ENCODE measurements around the gene LEP. TPM values are rescaled to one million over a fixed set of nuclear protein-coding genes. Genes with fewer than 3 reads are reported as not detected.

LEP gene
- total and polyA plus RNA-seq, 9 of the 15 experiments (the other 6 are each of a cell fraction or from before 2014, with no cell fraction given): not detected

GRCh38 chr7:128236924-128237586, 4.0 kb upstream of the LEP start (continued):
- TF ChIP-seq PHF21A (IDR thresholded peaks at IDR 0.05; ENCODE audit: borderline replicate concordance, low read depth) (no peak), BRCA1 (IDR thresholded peaks at IDR 0.05) (no peak), BRCA1 (CRISPR knock-in tag; IDR thresholded peaks at IDR 0.05) (no peak), ZNF764 (CRISPR knock-in tag; IDR thresholded peaks at IDR 0.05; ENCODE audit: low read depth) (no peak), HNRNPUL1 (IDR thresholded peaks at IDR 0.05; ENCODE audit: low read length) (no peak), MAFG (tag; conservative IDR thresholded peaks at IDR 0.05) (peak; percentile 92), C11orf30 (IDR thresholded peaks at IDR 0.05; ENCODE audit: low read depth) (peak; percentile 92), SMAD3 (CRISPR knock-in tag; conservative IDR thresholded peaks at IDR 0.05) (peak; percentile 97), CBX5 (IDR thresholded peaks at IDR 0.05; ENCODE audit: borderline replicate concordance, low read depth) (no peak; the same call in 1 of the 2 replicates), MITF (IDR thresholded peaks at IDR 0.05) (no peak), GABPA (tag; conservative IDR thresholded peaks at IDR 0.05; ENCODE audit: low read depth) (peak; percentile 88), ID3 (CRISPR knock-in tag; IDR thresholded peaks at IDR 0.05) (peak; percentile 62; the same call in 1 of the 2 replicates), ID3 (tag; IDR thresholded peaks at IDR 0.05) (peak; percentile 86), ZNF280A (IDR thresholded peaks at IDR 0.05; ENCODE audit: low read depth, partially characterized antibody) (no peak), HIVEP1 (CRISPR knock-in tag; IDR thresholded peaks at IDR 0.05) (peak; percentile 93), ZNF217 (CRISPR knock-in tag; IDR thresholded peaks at IDR 0.05) (no peak), CTCFL (IDR thresholded peaks at IDR 0.05; ENCODE audit: borderline replicate concordance, insufficient read depth, low read depth, low read length, poor library complexity, severe bottlenecking) (no peak), NCOA4 (IDR thresholded peaks at IDR 0.05; ENCODE audit: partially characterized antibody) (no peak), RBFOX2 (IDR thresholded peaks at IDR 0.05; ENCODE audit: low read depth, low read length) (no peak), ADNP (tag; IDR thresholded peaks at IDR 0.05) (no peak), HMG20B (CRISPR knock-in tag; IDR thresholded peaks at IDR 0.05) (no peak), U2AF2 (optimal IDR thresholded peaks at IDR 0.05; ENCODE audit: low read depth, low read length) (no peak), CHD2 (IDR thresholded peaks at IDR 0.05; ENCODE audit: low read depth, low read length) (no peak), NR3C1 (CRISPR knock-in tag; IDR thresholded peaks at IDR 0.05) (no peak), GTF2B (IDR thresholded peaks at IDR 0.05; ENCODE audit: extremely low read depth, insufficient read length) (no peak)
